ENCODE data around the gene C17orf78. TPM values are rescaled to one million over a fixed set of nuclear protein-coding genes. Genes with fewer than 3 reads are reported as not detected.
"Not testable (repeated sequence)": the region's sequence is repeated elsewhere in the genome, so short reads cannot be mapped to it uniquely, and the experiment has no call there.

The C17orf78 gene
- total and polyA plus RNA-seq, 7 experiments from 2014 or later: not detected

DNA sequence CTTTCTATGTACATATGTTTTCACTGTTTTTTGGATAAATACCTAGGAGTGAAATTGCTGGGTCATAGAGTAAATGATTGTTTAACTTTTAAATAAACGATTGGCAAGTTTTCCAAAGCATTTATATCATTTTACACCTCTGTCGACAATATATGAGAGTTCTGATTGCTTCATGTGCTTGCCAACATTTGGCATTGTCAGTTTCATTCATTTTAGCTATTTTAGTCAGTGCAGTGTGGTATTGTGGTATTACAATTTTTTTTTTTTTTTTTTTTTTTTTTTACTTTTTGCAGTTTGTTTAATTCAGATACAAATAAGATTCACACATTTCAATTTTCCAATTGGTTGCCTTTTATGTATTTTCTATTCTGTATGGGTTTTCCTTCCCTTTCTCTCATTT lies 56.9 kb downstream of the C17orf78 start:
- no peaks in the 10 kb centered on the region for H3K9me3 ChIP-seq (ENCODE audit: control insufficient read depth in 2 of 3, low read length in 3 of 3)
- ATAC-seq: no peak
- intact Hi-C loops (cut with micrococcal nuclease): no loop called here
- DNase-seq: no peak
- ChIA-PET POLR2A (no interaction called here), CTCF (no interaction called here)
- no peak overlapping the region for H3K4me3 ChIP-seq (ENCODE audit: low read length)
- Mint-ChIP-seq H3K27ac (no peak overlapping the region), H3K9me3 (no peaks in the 10 kb centered on the region), H3K27me3 (no peaks in the 10 kb centered on the region), H3K36me3 (peaks cover 7 to 30% (median 15%) of the 10 kb centered on the region in 5 donors), H3K4me3 (no peak overlapping the region), H3K4me1 (peaks cover 0 to 31% (median 8%) of the 10 kb centered on the region in 7 donors)
- H3K36me3 ChIP-seq (ENCODE audit: control insufficient read depth in 2 of 3, insufficient read depth in 3 of 3, low read length in 3 of 3): peaks cover 0 to 16% (median 0%) of the 10 kb centered on the region in 3 experiments
- H3K4me1 ChIP-seq (ENCODE audit: control insufficient read depth in 2 of 2, insufficient read depth in 2 of 2, low read length in 2 of 2): no peaks in the 10 kb centered on the region
- H3K27me3 ChIP-seq (ENCODE audit: control insufficient read depth in 2 of 2, insufficient read depth in 2 of 2, low read length in 2 of 2): no peaks in the 10 kb centered on the region
- no peak overlapping the region for H3K27ac ChIP-seq (ENCODE audit: low read depth, low read length)

DNA sequence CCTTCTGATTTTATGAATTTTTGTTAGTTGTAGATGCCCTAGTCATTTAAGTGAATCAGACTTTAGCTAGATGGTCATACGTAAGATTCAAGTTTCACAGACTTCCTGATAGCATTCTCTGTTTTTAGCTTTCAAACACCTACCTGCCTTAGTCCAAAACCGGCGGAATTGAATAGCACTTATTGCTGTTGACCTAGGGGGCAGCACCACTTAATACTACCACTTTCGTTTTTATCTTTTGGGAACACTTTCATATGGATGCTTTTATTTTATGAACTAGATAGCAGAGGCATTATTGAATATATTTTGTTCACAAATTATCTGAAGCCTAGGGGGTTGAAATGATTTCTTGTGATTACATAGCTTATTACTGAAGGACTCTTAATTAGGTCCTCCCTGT lies 62.4 kb downstream of the C17orf78 start:
- H3K27ac Mint-ChIP-seq: peak overlapping the region in 1 of 9 donors; percentile 33

DNA sequence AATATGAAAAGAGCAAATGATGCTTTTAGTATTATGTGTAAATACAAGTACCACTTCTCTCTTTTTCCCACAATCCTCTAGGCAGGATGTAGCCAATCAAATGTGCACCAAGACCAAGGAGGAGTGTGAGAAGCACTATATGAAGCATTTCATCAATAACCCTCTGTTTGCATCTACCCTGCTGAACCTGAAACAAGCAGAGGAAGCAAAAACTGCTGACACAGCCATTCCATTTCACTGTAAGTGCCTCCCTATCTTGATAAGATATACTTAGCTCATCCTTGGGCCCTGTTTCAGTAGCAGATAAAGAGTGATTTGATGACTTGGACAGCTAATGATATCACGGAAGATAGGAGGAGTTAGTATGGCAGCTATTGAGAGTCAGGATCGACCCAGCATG lies 64.6 kb downstream of the C17orf78 start:
- CTCF ChIA-PET: interaction anchor here (0.7 kb wide), 1 partner anchor 154 kb away, joined by 3 read pairs; no protein-coding TSS in a partner anchor
- H3K36me3 Mint-ChIP-seq: peaks cover 0 to 47% (median 28%) of the 10 kb centered on the region in 5 donors

More for the DNA sequence above, 62.4 kb downstream of the C17orf78 start:
- H3K36me3 Mint-ChIP-seq: peaks cover 7 to 49% (median 26%) of the 10 kb centered on the region in 5 donors
- Histone ChIP-seq H3K36me3 (ENCODE audit: control insufficient read depth in 2 of 3, insufficient read depth in 3 of 3, low read length in 3 of 3) (peaks cover 8 to 42% (median 10%) of the 10 kb centered on the region in 3 experiments), H3K9me3 (ENCODE audit: control insufficient read depth in 2 of 3, low read length in 3 of 3) (no peaks in the 10 kb centered on the region), H3K27me3 (ENCODE audit: control insufficient read depth in 2 of 2, insufficient read depth in 2 of 2, low read length in 2 of 2) (no peaks in the 10 kb centered on the region), H3K27ac (ENCODE audit: low read depth, low read length) (no peak overlapping the region), H3K4me1 (ENCODE audit: control insufficient read depth in 2 of 2, insufficient read depth in 2 of 2, low read length in 2 of 2) (no peaks in the 10 kb centered on the region), H3K4me3 (ENCODE audit: low read length) (no peak overlapping the region)
- POLR2A ChIA-PET: interaction anchor here (0.9 kb wide), 1 partner anchor 27 kb away, joined by 3 read pairs; no protein-coding TSS in a partner anchor
- H3K9me3 Mint-ChIP-seq: no peaks in the 10 kb centered on the region
- CTCF ChIA-PET: no interaction called here
- DNase-seq (no peak), ATAC-seq (no peak)
- H3K4me1 Mint-ChIP-seq: peaks cover 0 to 14% (median 0%) of the 10 kb centered on the region in 7 donors
- H3K27me3 Mint-ChIP-seq: no peaks in the 10 kb centered on the region
- H3K4me3 Mint-ChIP-seq: no peak overlapping the region
- intact Hi-C loops (cut with micrococcal nuclease): no loop called here

DNA sequence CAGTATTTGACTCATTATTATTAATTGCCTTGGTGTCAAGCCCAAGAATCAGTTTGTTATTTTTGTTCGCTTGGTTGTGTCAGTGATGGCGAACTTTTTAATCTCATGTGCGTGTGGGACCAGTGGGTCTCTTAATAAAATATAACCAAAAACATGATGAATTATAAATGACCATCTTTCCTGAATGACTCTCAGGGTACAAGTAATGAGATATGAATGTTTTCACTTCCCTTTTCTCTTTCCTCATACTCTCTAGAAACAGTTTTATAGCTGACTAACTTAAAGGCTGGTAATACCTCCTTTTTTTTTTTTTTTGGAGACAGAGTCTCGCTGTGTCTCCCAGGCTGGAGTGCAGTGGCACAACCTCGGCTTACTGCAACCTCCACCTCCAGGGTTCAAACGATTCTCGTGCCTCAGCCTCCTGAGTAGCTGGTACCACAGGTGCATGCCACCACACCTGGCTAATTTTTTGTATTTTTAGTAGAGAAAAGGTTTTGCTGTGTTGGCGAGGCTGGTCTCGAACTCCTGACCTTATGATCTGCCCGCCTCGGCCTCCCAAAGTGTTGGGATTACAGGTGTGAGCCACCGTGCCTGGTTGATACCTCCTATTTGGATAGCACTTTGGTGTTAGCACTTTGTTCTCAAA lies 65.7 kb downstream of the C17orf78 start:
- DNase-seq; H3K4me3 Mint-ChIP-seq; CTCF ChIA-PET; intact Hi-C loops (cut with micrococcal nuclease); POLR2A ChIA-PET; H3K9me3 ChIP-seq (ENCODE audit: control insufficient read depth in 2 of 3, low read length in 3 of 3); H3K27me3 Mint-ChIP-seq; H3K27me3 ChIP-seq (ENCODE audit: control insufficient read depth in 2 of 2, insufficient read depth in 2 of 2, low read length in 2 of 2); H3K27ac Mint-ChIP-seq; H3K27ac ChIP-seq (ENCODE audit: low read depth, low read length); H3K4me1 ChIP-seq (ENCODE audit: control insufficient read depth in 2 of 2, insufficient read depth in 2 of 2, low read length in 2 of 2); H3K4me3 ChIP-seq (ENCODE audit: low read length); ATAC-seq; H3K9me3 Mint-ChIP-seq: not testable (repeated sequence)
- H3K36me3 Mint-ChIP-seq: peaks cover 0 to 48% (median 24%) of the 10 kb centered on the region in 5 donors
- H3K36me3 ChIP-seq (ENCODE audit: control insufficient read depth in 2 of 3, insufficient read depth in 3 of 3, low read length in 3 of 3): peaks cover 10 to 57% (median 16%) of the 10 kb centered on the region in 3 experiments
- H3K4me1 Mint-ChIP-seq: peaks cover 0 to 16% (median 0%) of the 10 kb centered on the region in 7 donors

More for the DNA sequence above, 64.6 kb downstream of the C17orf78 start:
- Histone ChIP-seq H3K4me1 (ENCODE audit: control insufficient read depth in 2 of 2, insufficient read depth in 2 of 2, low read length in 2 of 2) (no peaks in the 10 kb centered on the region), H3K36me3 (ENCODE audit: control insufficient read depth in 2 of 3, insufficient read depth in 3 of 3, low read length in 3 of 3) (peaks cover 10 to 55% (median 12%) of the 10 kb centered on the region in 3 experiments), H3K4me3 (ENCODE audit: low read length) (no peak overlapping the region), H3K27ac (ENCODE audit: low read depth, low read length) (no peak overlapping the region), H3K9me3 (ENCODE audit: control insufficient read depth in 2 of 3, low read length in 3 of 3) (no peaks in the 10 kb centered on the region), H3K27me3 (ENCODE audit: control insufficient read depth in 2 of 2, insufficient read depth in 2 of 2, low read length in 2 of 2) (no peaks in the 10 kb centered on the region)
- no peak overlapping the region for H3K4me3 Mint-ChIP-seq
- H3K27ac Mint-ChIP-seq: peak overlapping the region in 1 of 9 donors; percentile 0
- no peaks in the 10 kb centered on the region for H3K27me3 Mint-ChIP-seq
- intact Hi-C loops (cut with micrococcal nuclease): no loop called here
- peaks cover 0 to 16% (median 0%) of the 10 kb centered on the region in 7 donors for H3K4me1 Mint-ChIP-seq
- DNase-seq: no peak
- POLR2A ChIA-PET: no interaction called here
- no peak for ATAC-seq
- no peaks in the 10 kb centered on the region for H3K9me3 Mint-ChIP-seq

Other genes starting within 250 kb of the C17orf78 start
- 10 to 100 TPM; 13.1 to 47.0 (median 24.0) TPM for gene ACACA, start 30.9 kb downstream of the C17orf78 start, total RNA-seq
- 1 to 10 TPM; 6.1 to 7.4 TPM for gene ACACA, start 30.9 kb downstream of the C17orf78 start, polyA plus RNA-seq
- 10 to 100 TPM; 15.2 to 41.3 (median 28.7) TPM for gene TADA2A, start 30.9 kb downstream of the C17orf78 start, total RNA-seq
- gene TADA2A, start 30.9 kb downstream of the C17orf78 start, polyA plus RNA-seq: 10 to 100 TPM in 1 of 2 donors, 1 to 10 TPM in 1; 7.4 to 12.8 TPM
- 10 to 100 TPM in 1 of 5 experiments, 1 to 10 TPM in 4; 4.3 to 11.7 (median 8.7) TPM for gene DUSP14, start 113.9 kb downstream of the C17orf78 start, total RNA-seq
- gene DUSP14, start 113.9 kb downstream of the C17orf78 start, polyA plus RNA-seq: 10 to 100 TPM; 13.0 to 13.1 TPM
- gene SYNRG, start 233.4 kb downstream of the C17orf78 start, total RNA-seq: 100 to 1,000 TPM in 3 of 5 experiments, 10 to 100 TPM in 2; 85.0 to 146 (median 128) TPM
- gene SYNRG, start 233.4 kb downstream of the C17orf78 start, polyA plus RNA-seq: 100 to 1,000 TPM in 1 of 2 donors, 10 to 100 TPM in 1; 70.9 to 100 TPM